Astrocyte (in vitro differentiated cells and primary cell): Measurements from ENCODE around the gene IFT43. TPM values are rescaled to one million over a fixed set of nuclear protein-coding genes. Genes with fewer than 3 reads are reported as not detected.

ENCODE experiments used
- DNase-seq: peaks from one replicate; pipeline ENCODE4 v3.0.0-alpha.2; 2010; ENCODE audit warnings: low read depth
- FAIRE-seq: peaks from 2 replicates; lab custom pipeline; 2011; peaks lifted over from hg19 to GRCh38; lab: Jason Lieb, UNC
- H2AFZ ChIP-seq: 2 replicates; pipeline ENCODE4 v1.6.0; 2012; ENCODE audit warnings: low read depth, low read length, inconsistent platforms
- H3K27ac ChIP-seq: 2 replicates; pipeline ENCODE4 v1.5.1; 2011; ENCODE audit warnings: low read depth, low read length, inconsistent platforms
- H3K27me3 ChIP-seq: 2 replicates; pipeline ENCODE4 v1.6.0; 2011; ENCODE audit warnings: low read length, inconsistent platforms; ENCODE audit not compliant: insufficient read depth
- H3K36me3 ChIP-seq: 2 replicates; pipeline ENCODE4 v1.5.1; 2011; ENCODE audit warnings: low read length, inconsistent platforms; ENCODE audit not compliant: insufficient read depth
- H3K4me1 ChIP-seq: 2 replicates; pipeline ENCODE4 v1.5.1; 2011; ENCODE audit warnings: low read length, inconsistent platforms; ENCODE audit not compliant: insufficient read depth
- H3K4me2 ChIP-seq: 2 replicates; pipeline ENCODE4 v1.6.0; 2012; ENCODE audit warnings: low read length, inconsistent platforms
- H3K4me3 ChIP-seq: 2 replicates; pipeline ENCODE4 v1.5.1; 2011; ENCODE audit warnings: low read depth, mild to moderate bottlenecking, low read length, inconsistent platforms; ENCODE audit not compliant: insufficient read depth
- H3K79me2 ChIP-seq: 2 replicates; pipeline ENCODE4 v1.6.0; 2012; ENCODE audit warnings: mild to moderate bottlenecking, low read length, inconsistent platforms; ENCODE audit not compliant: insufficient read depth
- H3K9ac ChIP-seq: 2 replicates; pipeline ENCODE4 v1.6.0; 2012; ENCODE audit warnings: mild to moderate bottlenecking, low read length, inconsistent platforms
- H3K9me3 ChIP-seq: 2 replicates; pipeline ENCODE4 v1.5.1; 2012; ENCODE audit warnings: low read depth, mild to moderate bottlenecking, low read length, inconsistent platforms; ENCODE audit not compliant: insufficient read depth
- H4K20me1 ChIP-seq: 2 replicates; pipeline ENCODE4 v1.6.0; 2012; ENCODE audit warnings: low read length, inconsistent platforms; ENCODE audit not compliant: insufficient read depth
- H3K27ac Mint-ChIP-seq: one replicate; pipeline ENCODE4 v1.8.0; 2021; ENCODE audit warnings: mild to moderate bottlenecking, mixed read lengths; ENCODE audit not compliant: unreplicated experiment
- H3K27me3 Mint-ChIP-seq: one replicate; pipeline ENCODE4 v1.8.0; 2021; ENCODE audit warnings: low read depth, mixed read lengths; ENCODE audit not compliant: unreplicated experiment
- H3K36me3 Mint-ChIP-seq: one replicate; pipeline ENCODE4 v1.8.0; 2021; ENCODE audit warnings: low read depth, mixed read lengths; ENCODE audit not compliant: unreplicated experiment
- H3K4me1 Mint-ChIP-seq: one replicate; pipeline ENCODE4 v1.8.0; 2021; ENCODE audit warnings: low read depth, mixed read lengths; ENCODE audit not compliant: unreplicated experiment
- H3K4me3 Mint-ChIP-seq: one replicate; pipeline ENCODE4 v1.8.0; 2021; ENCODE audit warnings: mild to moderate bottlenecking, moderate library complexity, mixed read lengths; ENCODE audit not compliant: unreplicated experiment
- H3K9me3 Mint-ChIP-seq: one replicate; pipeline ENCODE4 v1.8.0; 2021; ENCODE audit warnings: mild to moderate bottlenecking, mixed read lengths; ENCODE audit not compliant: unreplicated experiment
- EZH2 ChIP-seq: IDR thresholded peaks from 2 replicates; pipeline ENCODE4 v1.6.1; 2012; ENCODE audit warnings: mild to moderate bottlenecking, low read length, inconsistent platforms; ENCODE audit not compliant: insufficient read depth
- total RNA-seq: library from RNA; stranded (reverse); gene quantifications from 2 replicates; pipeline ENCODE4 v1.2.1, GENCODE V29; 2021
- TF ChIP-seq, protein P1 (sequence below): IDR thresholded peaks from 2 replicates; pipeline ENCODE4 v1.5.1; 2011; ENCODE audit warnings: low read depth, mild to moderate bottlenecking, inconsistent platforms, low read length, moderate library complexity; ENCODE audit not compliant: insufficient read depth

IFT43 gene
- total RNA-seq, 1 donor from 2014 or later: 29.4 TPM

DNA sequence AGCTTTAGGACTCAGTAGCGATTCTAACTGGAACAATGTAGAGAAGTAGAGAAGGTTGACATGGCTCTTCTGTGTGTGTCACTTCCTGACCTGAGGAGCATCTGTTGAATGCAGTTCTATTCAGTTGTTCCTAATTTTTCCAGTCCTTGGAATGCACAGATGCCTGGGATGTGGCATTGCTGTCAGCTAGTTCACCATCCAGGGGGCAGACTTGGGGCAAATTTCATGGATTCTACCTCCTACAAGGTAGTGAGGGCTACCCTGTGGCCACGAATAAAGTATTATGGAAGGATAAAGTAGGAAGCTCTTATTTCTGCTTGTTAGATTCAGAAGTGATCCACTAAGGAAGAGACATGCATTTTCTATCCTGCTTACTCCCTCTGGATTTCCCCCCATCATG, 91.8 kb downstream of the IFT43 start:
- H3K27me3 ChIP-seq: no peaks in the 10 kb centered on the region
- H3K4me3 Mint-ChIP-seq: no peak overlapping the region
- H4K20me1 ChIP-seq: no peaks in the 10 kb centered on the region
- no peaks in the 10 kb centered on the region for H3K27me3 Mint-ChIP-seq
- no peaks in the 10 kb centered on the region for H3K4me1 Mint-ChIP-seq
- H3K36me3 ChIP-seq: no peaks in the 10 kb centered on the region
- peaks cover 16% of the 10 kb centered on the region for H3K36me3 Mint-ChIP-seq
- no peak overlapping the region for H3K4me3 ChIP-seq
- no peak overlapping the region for H2AFZ ChIP-seq
- H3K9ac ChIP-seq: no peak overlapping the region
- H3K27ac Mint-ChIP-seq: no peak overlapping the region
- no peaks in the 10 kb centered on the region for H3K4me1 ChIP-seq
- DNase-seq (no peak), FAIRE-seq (no peak)
- no peak overlapping the region for H3K27ac ChIP-seq
- no peaks in the 10 kb centered on the region for H3K79me2 ChIP-seq
- H3K9me3 ChIP-seq: no peaks in the 10 kb centered on the region
- H3K4me2 ChIP-seq: no peak overlapping the region
- no peak for TF ChIP-seq EZH2
- TF ChIP-seq, protein P1, sequence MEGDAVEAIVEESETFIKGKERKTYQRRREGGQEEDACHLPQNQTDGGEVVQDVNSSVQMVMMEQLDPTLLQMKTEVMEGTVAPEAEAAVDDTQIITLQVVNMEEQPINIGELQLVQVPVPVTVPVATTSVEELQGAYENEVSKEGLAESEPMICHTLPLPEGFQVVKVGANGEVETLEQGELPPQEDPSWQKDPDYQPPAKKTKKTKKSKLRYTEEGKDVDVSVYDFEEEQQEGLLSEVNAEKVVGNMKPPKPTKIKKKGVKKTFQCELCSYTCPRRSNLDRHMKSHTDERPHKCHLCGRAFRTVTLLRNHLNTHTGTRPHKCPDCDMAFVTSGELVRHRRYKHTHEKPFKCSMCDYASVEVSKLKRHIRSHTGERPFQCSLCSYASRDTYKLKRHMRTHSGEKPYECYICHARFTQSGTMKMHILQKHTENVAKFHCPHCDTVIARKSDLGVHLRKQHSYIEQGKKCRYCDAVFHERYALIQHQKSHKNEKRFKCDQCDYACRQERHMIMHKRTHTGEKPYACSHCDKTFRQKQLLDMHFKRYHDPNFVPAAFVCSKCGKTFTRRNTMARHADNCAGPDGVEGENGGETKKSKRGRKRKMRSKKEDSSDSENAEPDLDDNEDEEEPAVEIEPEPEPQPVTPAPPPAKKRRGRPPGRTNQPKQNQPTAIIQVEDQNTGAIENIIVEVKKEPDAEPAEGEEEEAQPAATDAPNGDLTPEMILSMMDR: no peak
- H3K9me3 Mint-ChIP-seq: peaks cover 4% of the 10 kb centered on the region

DNA sequence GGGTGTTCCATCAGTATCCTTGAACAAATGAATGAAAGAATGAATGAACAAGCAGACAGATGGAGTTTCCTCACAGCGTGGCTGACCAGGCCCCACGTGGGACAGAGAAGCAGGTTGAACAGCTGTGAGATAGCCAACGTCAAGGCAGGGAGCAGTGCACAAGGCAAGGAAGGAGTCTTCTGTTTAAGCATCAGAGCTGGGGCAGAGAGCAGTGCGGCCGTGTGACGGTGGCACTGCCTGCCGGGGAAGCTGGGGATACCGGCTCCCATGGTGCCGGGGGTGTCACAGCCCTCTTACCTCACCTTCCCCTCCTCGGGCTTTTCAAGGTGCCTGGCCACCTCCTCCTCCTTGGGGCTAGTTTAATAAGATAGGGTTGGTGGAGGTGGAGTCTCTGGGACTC, 92.9 kb downstream of the IFT43 start:
- no peak overlapping the region for H3K9ac ChIP-seq
- Mint-ChIP-seq H3K9me3 (peaks cover 8% of the 10 kb centered on the region), H3K27ac (no peak overlapping the region), H3K4me3 (no peak overlapping the region), H3K36me3 (peaks cover 23% of the 10 kb centered on the region), H3K4me1 (no peaks in the 10 kb centered on the region), H3K27me3 (no peaks in the 10 kb centered on the region)
- H3K4me3 ChIP-seq: no peak overlapping the region
- FAIRE-seq (no peak), DNase-seq (no peak)
- H3K36me3 ChIP-seq: no peaks in the 10 kb centered on the region
- no peaks in the 10 kb centered on the region for H3K4me1 ChIP-seq
- no peaks in the 10 kb centered on the region for H3K79me2 ChIP-seq
- H3K27ac ChIP-seq: no peak overlapping the region
- no peak for TF ChIP-seq EZH2
- TF ChIP-seq, protein P1: no peak
- no peak overlapping the region for H2AFZ ChIP-seq
- H3K9me3 ChIP-seq: no peaks in the 10 kb centered on the region
- no peak overlapping the region for H3K4me2 ChIP-seq
- no peaks in the 10 kb centered on the region for H4K20me1 ChIP-seq
- no peaks in the 10 kb centered on the region for H3K27me3 ChIP-seq

DNA sequence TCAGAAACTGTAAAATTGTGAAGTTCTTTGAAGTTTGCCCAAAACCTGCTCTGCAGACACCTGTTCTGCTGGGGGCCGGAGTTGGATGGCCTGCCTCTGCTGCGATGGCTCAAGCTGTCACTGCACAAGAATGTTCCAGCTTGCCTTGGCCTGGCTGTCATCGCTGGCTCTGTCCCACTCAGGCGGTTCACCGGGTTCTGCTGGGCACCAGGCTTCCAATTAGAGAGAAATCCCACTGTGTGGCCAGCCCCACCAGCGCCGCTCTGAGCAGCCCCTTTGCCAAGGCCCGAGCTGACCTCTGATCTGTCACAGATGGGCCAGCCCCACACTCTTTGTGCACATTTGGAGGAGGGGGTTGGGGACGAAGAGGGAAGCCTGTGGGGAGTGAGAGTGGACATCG, 94.5 kb downstream of the IFT43 start:
- peaks cover 24% of the 10 kb centered on the region for H3K36me3 Mint-ChIP-seq
- FAIRE-seq (no peak), DNase-seq (no peak)
- Histone ChIP-seq H3K4me2 (no peak overlapping the region), H4K20me1 (no peaks in the 10 kb centered on the region), H3K9ac (no peak overlapping the region), H3K9me3 (no peaks in the 10 kb centered on the region), H3K27me3 (no peaks in the 10 kb centered on the region), H3K36me3 (no peaks in the 10 kb centered on the region), H3K4me1 (no peaks in the 10 kb centered on the region), H3K4me3 (no peak overlapping the region), H3K27ac (no peak overlapping the region), H2AFZ (no peak overlapping the region), H3K79me2 (no peaks in the 10 kb centered on the region)
- TF ChIP-seq EZH2: no peak
- TF ChIP-seq, protein P1: no peak
- peaks cover 2% of the 10 kb centered on the region for H3K4me1 Mint-ChIP-seq
- H3K4me3 Mint-ChIP-seq: no peak overlapping the region
- peaks cover 6% of the 10 kb centered on the region for H3K9me3 Mint-ChIP-seq
- peaks cover 4% of the 10 kb centered on the region for H3K27me3 Mint-ChIP-seq
- H3K27ac Mint-ChIP-seq: no peak overlapping the region
